Fibroblast of lung (primary cell): Measurements from ENCODE around the gene NRCAM. TPM values are rescaled to one million over a fixed set of nuclear protein-coding genes. Genes with fewer than 3 reads are reported as not detected.

Experiments
- DNase-seq, 2 donors: peaks; one replicate each; pipeline versions ENCODE4 v3.0.0 to v3.0.0-alpha.2; 2010; ENCODE audit warnings: low read depth in 2 of 2
- H2AFZ ChIP-seq: 2 replicates; pipeline ENCODE4 v1.5.1; 2012; ENCODE audit warnings: low read length, control low read depth, inconsistent platforms
- H3K27ac ChIP-seq: 2 replicates; pipeline ENCODE4 v1.5.1; 2011; ENCODE audit warnings: low read length, control low read depth; ENCODE audit not compliant: insufficient read depth
- H3K27me3 ChIP-seq: 2 replicates; pipeline ENCODE4 v1.5.1; 2011; ENCODE audit warnings: mild to moderate bottlenecking, low read length; ENCODE audit not compliant: control insufficient read depth, insufficient read depth
- H3K36me3 ChIP-seq: 2 replicates; pipeline ENCODE4 v1.5.1; 2011; ENCODE audit warnings: low read length; ENCODE audit not compliant: control insufficient read depth, insufficient read depth
- H3K4me1 ChIP-seq: 2 replicates; pipeline ENCODE4 v1.5.1; 2011; ENCODE audit warnings: low read length; ENCODE audit not compliant: control insufficient read depth, insufficient read depth; ENCODE audit errors: extremely low read depth
- H3K4me2 ChIP-seq: 2 replicates; pipeline ENCODE4 v1.5.1; 2011; ENCODE audit warnings: low read length, control low read depth; ENCODE audit not compliant: insufficient read depth; ENCODE audit errors: extremely low read depth
- H3K4me3 ChIP-seq, 4 experiments: fragments of 200-600 bp in 1 of 4; sonication (generic) in 1 of 4; replicated peaks in 1 of 4; 2 replicates each; pipeline ENCODE4 v1.5.1; 2011 to 2016; ENCODE audit warnings: low read length in 4 of 4, low read depth in 3 of 4, mild to moderate bottlenecking in 3 of 4, control low read depth in 2 of 4, inconsistent platforms in 1 of 4, mixed read lengths in 1 of 4; ENCODE audit not compliant: insufficient read depth in 1 of 4; ENCODE audit errors: control extremely low read depth in 1 of 4
- H3K79me2 ChIP-seq: 2 replicates; pipeline ENCODE4 v1.5.1; 2012; ENCODE audit warnings: mild to moderate bottlenecking, low read length, inconsistent platforms; ENCODE audit not compliant: control insufficient read depth, insufficient read depth
- H3K9ac ChIP-seq: 2 replicates; pipeline ENCODE4 v1.5.1; 2011; ENCODE audit warnings: mild to moderate bottlenecking, low read length, control low read depth; ENCODE audit not compliant: insufficient read depth
- H3K9me3 ChIP-seq: 2 replicates; pipeline ENCODE4 v1.5.1; 2012; ENCODE audit warnings: low read depth, low read length; ENCODE audit not compliant: control insufficient read depth, insufficient read depth
- H4K20me1 ChIP-seq: 2 replicates; pipeline ENCODE4 v1.5.1; 2011; ENCODE audit warnings: low read length; ENCODE audit not compliant: control insufficient read depth, insufficient read depth; ENCODE audit errors: extremely low read depth
- CTCF ChIP-seq, 2 donors: IDR thresholded peaks in 1 of 2; conservative IDR thresholded peaks in 1 of 2; 1 replicate in 1 of 2; 2 replicates in 1 of 2; pipeline ENCODE4 v1.5.1; 2011 to 2012; ENCODE audit warnings: low read length in 2 of 2, control low read depth in 1 of 2, inconsistent platforms in 1 of 2, low read depth in 1 of 2, mild to moderate bottlenecking in 1 of 2
- EZH2 ChIP-seq: IDR thresholded peaks from 2 replicates; pipeline ENCODE4 v1.5.1; 2012; ENCODE audit warnings: low read length, control low read depth, mild to moderate bottlenecking; ENCODE audit errors: missing control alignments
- polyA plus RNA-seq, 2 donors: library from polyadenylated mRNA; depleted of rRNA in 1 of 2; stranded (reverse) in 1 of 2; unstranded in 1 of 2; fragments of >200 nt; gene quantifications; 2 replicates each; pipeline ENCODE4 v1.2.1, GENCODE V29; 2011 to 2012; ENCODE audit warnings: missing spikeins in 1 of 2
- total RNA-seq: library from RNA; depleted of rRNA; stranded (reverse); fragments of >200 nt; gene quantifications from 2 replicates; pipeline ENCODE4 v1.2.1, GENCODE V29; 2014

Gene NRCAM
- total and polyA plus RNA-seq, 2 donors (not counting 1 experiment from before 2014, with no cell fraction given), result 2.1 to 2.2 TPM

DNA sequence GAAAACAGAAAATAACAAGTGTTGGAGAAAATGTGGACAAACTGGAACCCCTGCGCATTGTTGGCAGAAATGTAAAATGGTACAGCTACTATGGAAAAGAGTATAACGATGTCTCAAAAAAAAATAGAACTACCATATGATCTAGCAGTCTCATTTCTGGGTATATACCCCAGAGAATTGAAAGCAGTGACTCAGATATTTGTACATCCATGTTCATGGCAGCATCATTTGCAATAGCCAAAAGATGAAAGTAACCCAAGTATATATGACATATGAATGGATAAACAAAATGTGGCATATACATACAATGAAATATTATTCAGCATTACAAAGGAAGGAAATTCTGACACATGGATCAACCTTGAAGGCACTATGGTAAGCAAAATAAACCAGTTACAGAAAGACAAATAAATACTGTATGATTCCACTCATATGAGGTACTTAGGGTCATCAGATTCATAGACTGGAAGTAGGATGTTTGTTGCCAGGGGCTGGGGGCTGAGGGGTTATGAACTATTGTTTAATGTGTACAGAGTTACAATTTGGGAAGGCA is 4.9 kb downstream of the NRCAM start:
- Histone ChIP-seq H3K9ac (no peak overlapping the region), H3K79me2 (no peaks in the 10 kb centered on the region), H2AFZ (no peak overlapping the region), H3K36me3 (no peaks in the 10 kb centered on the region), H3K27me3 (peaks cover 8% of the 10 kb centered on the region), H3K4me1 (no peaks in the 10 kb centered on the region), H3K4me3 (no peak overlapping the region), H3K9me3 (no peaks in the 10 kb centered on the region), H3K4me2 (no peak overlapping the region), H4K20me1 (no peaks in the 10 kb centered on the region), H3K27ac (no peak overlapping the region)
- no peak for DNase-seq
- TF ChIP-seq CTCF (conservative IDR thresholded peaks at IDR 0.05 in 1 of 2, IDR thresholded peaks at IDR 0.05 in 1 of 2; ENCODE audit: low read depth in 1 of 2, low read length in 2 of 2), result no peak
- TF ChIP-seq EZH2, result no peak

DNA sequence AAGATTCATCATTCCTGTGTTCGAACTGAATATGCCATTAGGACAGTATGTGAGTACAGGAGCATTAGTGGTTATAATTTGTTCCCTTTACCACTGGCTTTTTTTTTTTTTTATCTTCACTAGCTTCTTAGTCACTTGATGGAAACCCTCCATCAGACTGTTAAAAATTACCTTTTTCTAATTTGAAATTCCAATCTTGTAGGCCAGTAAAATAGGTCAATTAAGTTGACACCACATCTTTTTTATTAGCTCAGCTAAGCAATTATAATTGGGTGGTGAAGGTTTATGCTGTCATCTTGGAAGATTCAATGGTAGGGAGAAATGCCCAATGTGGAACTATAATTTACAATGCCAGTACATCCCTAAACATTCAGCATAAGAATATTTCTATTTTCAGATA is 6.1 kb downstream of the NRCAM start:
- no peak overlapping the region for H3K9ac ChIP-seq
- H3K79me2 ChIP-seq, result no peaks in the 10 kb centered on the region
- H3K4me3 ChIP-seq, result no peak overlapping the region
- no peak overlapping the region for H3K4me2 ChIP-seq
- no peaks in the 10 kb centered on the region for H3K4me1 ChIP-seq
- H3K27me3 ChIP-seq, result peaks cover 2% of the 10 kb centered on the region
- no peaks in the 10 kb centered on the region for H3K9me3 ChIP-seq
- H3K27ac ChIP-seq, result no peak overlapping the region
- H4K20me1 ChIP-seq, result no peaks in the 10 kb centered on the region
- H2AFZ ChIP-seq, result no peak overlapping the region
- no peak for DNase-seq
- TF ChIP-seq CTCF (conservative IDR thresholded peaks at IDR 0.05 in 1 of 2, IDR thresholded peaks at IDR 0.05 in 1 of 2; ENCODE audit: low read depth in 1 of 2, low read length in 2 of 2) (no peak), EZH2 (no peak)
- no peaks in the 10 kb centered on the region for H3K36me3 ChIP-seq

- H3K27me3 ChIP-seq, result peaks cover under 1% of the 10 kb centered on the region
- H3K27ac ChIP-seq, result no peak overlapping the region
- H3K79me2 ChIP-seq, result no peaks in the 10 kb centered on the region
- H3K9ac ChIP-seq, result no peak overlapping the region
- H3K36me3 ChIP-seq, result no peaks in the 10 kb centered on the region
- H3K4me3 ChIP-seq, result no peak overlapping the region
- H2AFZ ChIP-seq, result no peak overlapping the region
- no peaks in the 10 kb centered on the region for H3K9me3 ChIP-seq
- no peak for DNase-seq
- TF ChIP-seq CTCF (conservative IDR thresholded peaks at IDR 0.05 in 1 of 2, IDR thresholded peaks at IDR 0.05 in 1 of 2; ENCODE audit: low read depth in 1 of 2, low read length in 2 of 2) (no peak), EZH2 (no peak)
- H3K4me2 ChIP-seq, result no peak overlapping the region
- no peaks in the 10 kb centered on the region for H4K20me1 ChIP-seq
- no peaks in the 10 kb centered on the region for H3K4me1 ChIP-seq
These were observed 6.7 kb downstream of the NRCAM start for GRCh38 chr7:108449521-108449920.
